ENCODE data around the gene TYW5.

DNA sequence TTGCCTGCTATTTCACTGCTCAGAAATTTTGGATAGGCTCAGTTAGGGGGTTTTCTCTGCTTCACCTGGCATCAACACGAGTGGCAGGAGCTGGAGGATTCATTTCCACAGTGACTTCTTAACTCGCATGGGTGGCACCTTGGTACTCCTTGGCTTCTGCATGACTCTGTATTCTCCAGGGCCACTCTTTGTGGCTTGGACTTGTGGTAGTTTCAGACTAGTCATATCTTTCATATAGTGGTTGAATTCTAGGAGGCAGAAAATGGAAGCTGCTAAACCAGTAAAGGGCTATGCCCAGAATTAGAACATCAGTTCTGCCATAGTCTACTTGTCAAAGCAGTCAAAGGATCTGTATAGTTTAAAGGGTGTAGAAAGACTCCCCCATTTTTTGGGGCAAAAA, 6.9 kb upstream of the TYW5 start:
- TF ChIP-seq CTCF (conservative IDR thresholded peaks at IDR 0.05; ENCODE audit: low read depth, low read length) (no peak), EZH2phosphoT487 (IDR thresholded peaks at IDR 0.05; ENCODE audit: borderline replicate concordance, low read length) (no peak), EZH2 (IDR thresholded peaks at IDR 0.05; ENCODE audit: low read length, unreplicated experiment) (no peak)

All from PC-3 (cell line).